Retinal pigment epithelial cell (primary cell): Measurements from ENCODE around the gene C18orf63.
"Not testable (repeated sequence)": the region's sequence is repeated elsewhere in the genome, so short reads cannot be mapped to it uniquely, and the experiment has no call there.

Source experiments
- DNase-seq: peaks from one replicate; pipeline ENCODE4 v3.0.0-alpha.2; 2010; ENCODE audit warnings: low read depth
- H3K4me3 ChIP-seq: 2 replicates; pipeline ENCODE4 v1.5.1; 2011; ENCODE audit warnings: mild to moderate bottlenecking, low read length, control low read depth, moderate library complexity
- TF ChIP-seq, protein P1 (sequence below): conservative IDR thresholded peaks from 2 replicates; pipeline ENCODE4 v1.5.1; 2011; ENCODE audit warnings: low read depth, low read length, control low read depth, inconsistent platforms

Gene C18orf63

DNA sequence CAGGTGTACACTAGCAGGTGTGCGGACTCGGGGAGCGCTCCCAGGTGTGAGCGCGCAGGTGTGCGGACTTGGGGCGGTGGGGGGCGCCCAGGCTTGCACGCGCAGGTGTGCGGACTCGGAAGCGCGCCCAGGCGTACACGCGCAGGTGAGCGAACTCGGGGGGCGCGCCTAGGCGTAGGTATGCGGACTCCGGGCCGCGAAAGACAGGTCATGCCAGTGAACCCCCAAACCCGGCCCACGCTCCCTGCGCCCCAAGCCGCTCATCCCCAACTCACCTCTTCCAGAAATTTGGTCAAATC lies 24.2 kb upstream of the C18orf63 start:
- no peak for DNase-seq
- TF ChIP-seq, protein P1, sequence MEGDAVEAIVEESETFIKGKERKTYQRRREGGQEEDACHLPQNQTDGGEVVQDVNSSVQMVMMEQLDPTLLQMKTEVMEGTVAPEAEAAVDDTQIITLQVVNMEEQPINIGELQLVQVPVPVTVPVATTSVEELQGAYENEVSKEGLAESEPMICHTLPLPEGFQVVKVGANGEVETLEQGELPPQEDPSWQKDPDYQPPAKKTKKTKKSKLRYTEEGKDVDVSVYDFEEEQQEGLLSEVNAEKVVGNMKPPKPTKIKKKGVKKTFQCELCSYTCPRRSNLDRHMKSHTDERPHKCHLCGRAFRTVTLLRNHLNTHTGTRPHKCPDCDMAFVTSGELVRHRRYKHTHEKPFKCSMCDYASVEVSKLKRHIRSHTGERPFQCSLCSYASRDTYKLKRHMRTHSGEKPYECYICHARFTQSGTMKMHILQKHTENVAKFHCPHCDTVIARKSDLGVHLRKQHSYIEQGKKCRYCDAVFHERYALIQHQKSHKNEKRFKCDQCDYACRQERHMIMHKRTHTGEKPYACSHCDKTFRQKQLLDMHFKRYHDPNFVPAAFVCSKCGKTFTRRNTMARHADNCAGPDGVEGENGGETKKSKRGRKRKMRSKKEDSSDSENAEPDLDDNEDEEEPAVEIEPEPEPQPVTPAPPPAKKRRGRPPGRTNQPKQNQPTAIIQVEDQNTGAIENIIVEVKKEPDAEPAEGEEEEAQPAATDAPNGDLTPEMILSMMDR = no peak
- peak overlapping the region; percentile 74 for H3K4me3 ChIP-seq

DNA sequence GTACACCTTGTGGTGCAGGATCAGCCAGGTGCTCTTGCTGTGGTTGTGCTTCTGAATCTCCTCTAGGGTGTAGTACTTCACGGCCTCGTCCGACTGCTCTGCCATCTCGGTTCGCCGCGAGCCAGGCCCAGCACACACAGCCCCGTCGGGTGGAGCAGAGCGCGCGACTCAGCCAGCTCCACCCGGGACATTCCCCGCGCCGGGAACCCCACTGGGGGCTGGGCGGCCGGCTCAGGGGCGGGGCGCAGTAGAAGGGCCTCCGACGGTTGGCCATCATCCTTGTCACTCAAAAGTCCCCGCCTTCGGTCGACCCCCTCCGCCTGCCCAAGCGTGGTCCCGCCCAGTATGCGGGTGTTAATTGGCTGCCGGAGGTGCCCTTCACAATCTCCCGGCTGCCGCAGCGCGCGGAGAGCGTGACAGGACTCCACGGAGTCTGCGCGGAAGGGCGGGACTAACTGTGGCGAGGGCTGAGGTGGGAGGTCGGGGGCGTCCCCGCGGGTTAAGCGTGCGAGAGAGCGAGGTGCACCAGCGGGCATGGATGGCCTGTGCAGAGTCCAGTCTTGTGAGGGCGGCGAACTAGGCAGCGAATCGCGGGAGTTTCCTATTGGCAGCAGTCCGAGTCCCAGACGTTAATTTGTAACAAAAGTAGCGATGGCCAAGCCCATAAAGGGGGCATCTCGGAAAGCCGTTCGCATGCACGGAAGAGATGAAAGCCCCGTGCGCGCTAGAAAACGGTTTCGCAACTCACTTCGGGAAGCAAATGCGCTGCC lies 23.7 kb upstream of the C18orf63 start, which contains the start of gene CYB5A:
TSS of gene CYB5A (minus strand) at position 193 of the 770 bp plus-strand sequence. CDS start at position 105, 88 bp downstream.
- TF ChIP-seq, protein P1 = peak; percentile 25
- peak within 1 kb of the TSS; percentile 74 for H3K4me3 ChIP-seq
- DNase-seq = peak; percentile 78

DNA sequence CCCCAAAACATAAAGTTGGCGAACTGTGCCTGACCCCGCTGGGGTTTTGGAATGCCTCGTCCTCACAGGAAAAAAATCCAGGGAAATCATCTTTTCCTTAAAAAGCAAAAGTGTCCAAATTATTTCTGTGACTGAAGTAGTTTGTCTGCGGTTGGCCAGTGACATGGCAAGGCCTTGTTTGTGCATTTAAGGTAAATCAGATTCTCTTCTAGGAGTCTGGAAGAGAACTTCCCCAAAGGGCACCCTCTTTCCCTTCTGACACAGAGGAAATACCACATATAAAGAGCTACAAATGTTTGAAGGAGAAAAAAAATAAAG lies 23.1 kb upstream of the C18orf63 start:
- DNase-seq = no peak
- peak overlapping the region; percentile 74 for H3K4me3 ChIP-seq
- TF ChIP-seq, protein P1 = no peak

DNA sequence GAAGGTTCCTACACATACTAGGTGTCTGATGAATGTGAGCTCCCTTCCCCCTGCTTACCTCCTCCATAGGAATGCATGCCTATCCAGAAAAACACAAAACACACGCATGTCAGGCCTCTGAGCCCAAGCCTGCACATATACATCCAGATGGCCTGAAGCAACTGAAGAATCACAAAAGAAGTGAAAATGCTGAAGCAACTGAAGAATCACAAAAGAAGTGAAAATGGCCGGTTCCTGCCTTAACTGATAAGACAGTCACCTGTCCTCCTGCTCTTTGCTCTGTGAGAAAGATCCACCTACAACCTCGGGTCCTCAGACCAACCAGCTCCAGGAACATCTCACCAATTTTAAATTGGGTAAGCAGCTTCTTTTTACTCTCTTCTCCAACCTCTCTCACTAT lies 22.7 kb upstream of the C18orf63 start:
- not testable (repeated sequence) for DNase-seq

DNA sequence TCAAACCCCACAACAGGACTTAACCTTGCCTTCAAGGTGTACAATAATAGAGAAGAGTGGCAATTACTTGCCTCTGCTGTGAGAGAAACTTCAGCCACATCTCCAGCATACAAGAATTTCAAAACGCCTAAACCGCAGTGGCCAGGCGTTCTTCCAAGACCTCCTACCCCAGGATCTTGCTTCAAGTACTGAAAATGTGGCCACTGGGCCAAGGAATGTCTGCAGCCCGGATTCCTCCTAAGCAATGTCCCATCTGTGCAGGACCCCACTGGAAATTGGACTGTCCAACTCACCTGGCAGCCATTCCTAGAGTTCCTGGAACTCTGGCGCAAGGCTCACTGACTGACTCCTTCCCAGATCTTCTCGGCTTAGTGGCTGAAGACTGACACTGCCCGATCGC lies 21.1 kb upstream of the C18orf63 start:
- no peak for DNase-seq
- H3K4me3 ChIP-seq = no peak overlapping the region
- TF ChIP-seq, protein P1 = no peak

More for the DNA sequence above, 22.7 kb upstream of the C18orf63 start:
- H3K4me3 ChIP-seq = not testable (repeated sequence)

DNA sequence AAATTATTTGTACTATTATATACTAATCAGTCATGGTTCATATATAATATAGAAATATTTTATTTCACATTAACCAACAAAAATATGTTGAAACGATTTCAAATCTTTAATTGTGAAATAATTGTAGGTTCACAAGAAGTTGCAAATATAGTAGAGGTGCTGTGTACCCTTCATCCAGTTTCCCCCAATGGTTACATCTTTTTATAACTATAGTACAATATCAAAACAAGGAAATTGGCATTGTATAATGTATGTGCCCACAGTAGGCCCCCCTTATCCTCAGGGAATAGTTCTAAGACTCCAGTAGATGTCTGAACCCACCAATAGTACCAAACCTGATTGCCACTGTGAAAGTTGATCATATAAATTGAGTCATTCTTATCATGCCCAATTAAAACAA lies 16.5 kb upstream of the C18orf63 start:
- no peak overlapping the region for H3K4me3 ChIP-seq
- DNase-seq = no peak
- TF ChIP-seq, protein P1 = no peak

DNA sequence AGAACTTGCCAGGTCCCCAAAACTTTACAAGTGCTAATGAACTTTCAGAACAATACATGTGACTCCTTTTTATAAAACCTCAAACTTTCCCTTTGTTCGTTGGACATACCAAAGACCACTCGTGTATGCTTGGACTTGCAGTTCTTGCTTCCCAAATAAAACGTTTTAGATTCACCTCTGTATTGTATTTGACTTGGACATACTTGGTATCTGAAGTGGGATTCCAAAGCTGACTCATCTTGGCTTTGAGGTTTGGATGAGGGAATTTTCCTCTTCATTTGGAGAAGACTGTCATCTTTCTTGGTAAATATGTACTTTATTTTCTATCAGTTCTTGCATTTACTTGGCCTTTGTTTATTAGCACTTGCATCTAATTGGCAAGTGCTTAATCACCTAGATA lies 15.9 kb upstream of the C18orf63 start:
- DNase-seq = no peak
- TF ChIP-seq, protein P1 = no peak
- H3K4me3 ChIP-seq = no peak overlapping the region
